GM19397 (cell line): Measurements from ENCODE around the gene NOP9.

Experiments used
- ATAC-seq: cut with Tn5 transposase; IDR thresholded peaks from one replicate; pipeline ENCODE4 v1.9.1; 2021; ENCODE audit warnings: mild to moderate bottlenecking, moderate library complexity; ENCODE audit not compliant: unreplicated experiment

Gene NOP9

DNA sequence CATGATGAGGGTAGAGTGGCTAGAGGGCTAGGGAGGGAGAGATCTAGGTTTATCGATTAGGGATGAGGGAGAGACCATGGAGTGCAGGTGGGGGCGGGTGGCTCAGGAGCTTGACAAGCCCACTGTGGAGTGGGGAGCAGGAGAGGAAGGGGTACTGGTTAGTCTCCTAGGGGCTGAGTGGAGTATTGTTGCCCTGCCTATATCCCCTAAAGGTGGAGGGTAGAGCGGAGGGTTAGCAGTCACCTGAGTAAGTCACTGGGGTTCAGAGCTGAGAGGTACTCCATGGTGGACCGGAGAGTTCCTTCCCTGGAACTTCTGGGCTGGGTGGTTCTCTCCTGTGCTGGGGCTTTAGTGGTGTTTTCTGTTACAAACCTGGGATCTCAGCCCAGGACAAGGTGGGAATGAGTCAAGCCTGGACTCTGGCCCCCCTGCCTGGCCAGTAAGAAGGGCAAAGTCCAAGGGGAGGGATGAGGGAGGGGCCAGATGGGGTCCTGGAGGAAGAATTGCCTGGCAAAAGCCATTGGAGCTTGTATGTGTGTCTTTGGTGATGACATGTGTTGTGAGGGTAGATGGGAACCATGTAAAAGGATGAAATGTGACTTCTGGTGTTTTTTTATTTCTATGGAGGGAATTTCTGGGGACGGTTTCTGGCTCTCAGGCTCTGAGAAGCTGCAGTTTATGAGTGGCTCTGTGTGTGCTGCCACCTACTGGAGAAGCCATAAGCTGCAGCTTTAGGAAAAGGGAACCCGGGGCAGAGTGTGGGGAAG, 8.1 kb downstream of the NOP9 start, which contains the start of gene CIDEB:
CIDEB (minus strand) TSS at position 403 of the 767 bp plus-strand sequence; CDS start at position 284, 119 bp downstream.
- ATAC-seq, result no peak

- no peak for ATAC-seq
These were observed 8.9 kb downstream of the NOP9 start for GRCh38 chr14:24308342-24309124.

GRCh38 chr14:24309538-24310264, 10.1 kb downstream of the NOP9 start, which contains the start of gene LTB4R2:
Gene LTB4R2, plus strand, starts transcription at chr14:24310140. Its CDS starts 525 bp downstream, at chr14:24310665.
- ATAC-seq, result no peak

DNA sequence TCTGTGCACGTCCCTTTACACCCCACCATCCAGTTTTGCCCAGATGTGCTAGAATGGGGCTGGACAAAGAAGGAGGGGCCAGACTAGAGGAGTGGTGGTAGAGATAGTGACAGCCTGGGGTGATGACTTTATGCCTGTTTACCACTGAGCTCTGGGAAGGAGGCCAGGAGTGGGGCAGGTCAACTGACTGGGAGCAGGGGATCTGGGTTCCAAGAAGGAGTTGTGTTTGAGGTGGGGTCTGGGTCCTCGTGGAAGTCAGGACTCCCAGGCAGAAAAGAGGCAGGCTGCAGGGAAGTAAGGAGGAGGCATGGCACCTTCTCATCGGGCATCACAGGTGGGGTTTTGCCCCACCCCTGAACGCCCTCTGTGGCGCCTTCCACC, 10.6 kb downstream of the NOP9 start:
- no peak for ATAC-seq

GRCh38 chr14:24310646-24311604, 11.3 kb downstream of the NOP9 start, which contains the start of gene LTB4R:
Gene LTB4R, plus strand, starts transcription at chr14:24311502. Its CDS starts 4,150 bp downstream, at chr14:24315652.
- peak; percentile 62 for ATAC-seq

DNA sequence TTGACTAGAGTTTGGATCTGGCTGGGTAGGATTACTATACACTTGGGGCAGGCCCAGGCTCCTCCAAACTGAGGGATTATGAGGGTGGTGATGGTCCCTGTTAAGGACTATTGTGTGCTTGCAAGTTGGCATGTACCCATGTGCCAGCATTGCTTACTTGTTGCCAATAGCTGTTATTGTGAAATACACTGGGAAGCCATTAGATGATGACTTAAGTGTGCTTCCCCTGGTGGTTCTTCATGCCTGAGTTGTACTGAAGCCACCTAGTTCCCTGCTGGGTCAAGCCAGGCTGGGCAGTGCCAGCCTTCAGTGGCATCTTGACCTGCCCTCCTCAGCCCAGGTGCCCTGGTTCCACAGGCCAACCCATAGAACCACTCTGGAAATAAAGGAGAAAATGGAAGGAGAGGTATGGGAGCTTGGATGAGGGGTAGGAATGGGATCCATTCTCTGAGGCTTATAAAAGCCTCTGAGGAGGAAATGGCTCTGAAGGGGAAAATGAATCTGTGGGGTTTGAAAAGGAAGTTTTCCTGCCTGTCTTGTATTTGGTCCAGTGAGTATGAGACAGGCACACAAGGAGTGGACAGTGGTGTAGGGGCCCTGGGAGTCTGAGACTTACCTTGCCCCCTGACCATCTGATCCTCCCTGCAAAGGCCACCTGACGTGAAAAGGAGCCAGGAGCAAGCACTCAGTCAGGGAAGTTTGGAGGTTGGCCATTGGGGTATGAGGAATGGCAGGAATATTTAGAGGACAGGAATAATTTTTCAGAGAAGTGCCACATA, 12.4 kb downstream of the NOP9 start:
- no peak for ATAC-seq

GRCh38 chr14:24312736-24313507, 13.3 kb downstream of the NOP9 start:
- no peak for ATAC-seq

GRCh38 chr14:24313913-24314312, 14.3 kb downstream of the NOP9 start:
- ATAC-seq, result no peak

- ATAC-seq, result no peak
These were observed 14.9 kb downstream of the NOP9 start for GRCh38 chr14:24314377-24315193.

GRCh38 chr14:24315243-24315806, 15.7 kb downstream of the NOP9 start:
- no peak for ATAC-seq

GRCh38 chr14:24315807-24316596, 16.4 kb downstream of the NOP9 start:
- no peak for ATAC-seq

GRCh38 chr14:24316597-24316950, 16.9 kb downstream of the NOP9 start:
- no peak for ATAC-seq

GRCh38 chr14:24317141-24317928, 17.7 kb downstream of the NOP9 start:
- ATAC-seq, result no peak

DNA sequence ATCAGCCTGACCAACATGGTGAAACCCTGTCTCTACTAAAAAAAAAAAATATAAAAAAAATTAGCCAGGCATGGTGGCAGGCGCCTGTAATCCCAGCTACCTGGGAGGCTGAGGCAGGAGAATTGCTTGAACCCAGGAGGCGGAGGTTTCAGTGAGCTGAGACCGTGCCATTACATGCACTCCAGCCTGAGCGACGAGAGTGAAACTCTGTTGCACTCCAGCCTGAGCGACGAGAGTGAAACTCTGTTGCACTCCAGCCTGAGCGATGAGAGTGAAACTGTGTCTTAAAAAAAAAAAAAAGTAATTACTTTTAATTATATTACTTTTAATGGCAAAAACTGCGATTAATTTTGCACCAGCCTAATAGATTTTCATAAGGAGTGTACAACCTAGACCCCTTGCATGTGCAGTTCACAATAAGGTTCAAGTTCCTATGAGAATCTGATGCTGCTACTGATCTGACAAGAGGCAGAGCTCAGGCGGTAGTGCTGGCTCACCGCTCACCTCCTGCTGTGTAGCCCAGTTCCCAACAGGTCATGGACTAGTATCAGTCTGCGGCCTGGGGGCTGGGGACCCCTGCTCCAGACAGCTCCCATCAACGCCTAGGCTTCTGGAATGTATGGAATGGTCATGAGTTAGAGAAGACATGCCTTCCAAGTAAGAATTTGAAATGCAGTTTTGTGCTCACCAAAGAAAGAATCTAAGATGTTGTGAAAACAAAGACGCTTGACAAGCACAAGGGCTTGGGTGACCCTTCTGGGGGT, 21.7 kb downstream of the NOP9 start:
- no peak for ATAC-seq

GRCh38 chr14:24322672-24323071, 23.0 kb downstream of the NOP9 start:
- ATAC-seq, result no peak
